GM23248 (cell line): Measurements from ENCODE around the gene MANF.

ENCODE experiments used
- EZH2 ChIP-seq: fragments of 200-600 bp; sonication (generic); IDR thresholded peaks from 2 replicates; pipeline ENCODE4 v1.6.1; 2018; ENCODE audit warnings: antibody characterized with exemption, mild to moderate bottlenecking; ENCODE audit not compliant: insufficient read depth, poor library complexity, severe bottlenecking
- EZH2phosphoT487 ChIP-seq: fragments of 200-600 bp; sonication (generic); IDR thresholded peaks from 2 replicates; pipeline ENCODE4 v1.6.1; 2018; ENCODE audit warnings: antibody characterized with exemption, moderate library complexity, mild to moderate bottlenecking, low read depth; ENCODE audit not compliant: insufficient read depth

DNA sequence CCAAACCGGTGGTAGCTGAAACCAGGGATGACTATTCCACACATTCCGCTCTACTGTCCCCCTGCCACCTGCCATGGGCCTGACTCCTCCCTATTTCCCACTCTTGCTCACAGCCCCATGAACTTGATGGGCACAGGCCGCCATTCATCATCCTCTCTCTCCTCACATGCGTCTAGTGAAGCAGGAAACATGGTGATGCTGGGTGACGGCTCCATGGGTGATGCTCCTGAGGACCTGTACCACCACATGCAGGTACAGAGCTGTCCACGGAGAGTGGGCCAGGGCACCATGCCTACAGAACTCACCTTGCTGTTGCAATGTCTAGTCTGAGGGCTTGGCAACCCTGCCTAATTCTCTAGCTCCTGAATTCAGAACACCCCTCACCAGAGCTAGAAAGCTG, 23.3 kb upstream of the MANF start:
- no peak for TF ChIP-seq EZH2phosphoT487
- TF ChIP-seq EZH2: no peak
